ENCODE data around the gene USP36.

DNA sequence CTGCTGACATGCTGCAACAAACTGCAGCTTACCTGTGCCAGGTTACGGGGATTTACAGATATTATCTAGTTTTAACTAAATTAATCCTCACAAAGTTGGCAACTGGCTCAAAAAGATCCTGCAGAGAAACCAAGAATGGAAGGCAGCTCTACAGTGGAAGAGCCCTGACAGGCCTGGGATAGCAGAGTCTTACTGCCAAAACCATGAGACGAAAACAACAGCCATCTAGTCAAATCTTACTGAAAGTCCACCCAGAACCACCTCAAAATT lies 8.1 kb downstream of the USP36 start:
- TF ChIP-seq, protein P1, sequence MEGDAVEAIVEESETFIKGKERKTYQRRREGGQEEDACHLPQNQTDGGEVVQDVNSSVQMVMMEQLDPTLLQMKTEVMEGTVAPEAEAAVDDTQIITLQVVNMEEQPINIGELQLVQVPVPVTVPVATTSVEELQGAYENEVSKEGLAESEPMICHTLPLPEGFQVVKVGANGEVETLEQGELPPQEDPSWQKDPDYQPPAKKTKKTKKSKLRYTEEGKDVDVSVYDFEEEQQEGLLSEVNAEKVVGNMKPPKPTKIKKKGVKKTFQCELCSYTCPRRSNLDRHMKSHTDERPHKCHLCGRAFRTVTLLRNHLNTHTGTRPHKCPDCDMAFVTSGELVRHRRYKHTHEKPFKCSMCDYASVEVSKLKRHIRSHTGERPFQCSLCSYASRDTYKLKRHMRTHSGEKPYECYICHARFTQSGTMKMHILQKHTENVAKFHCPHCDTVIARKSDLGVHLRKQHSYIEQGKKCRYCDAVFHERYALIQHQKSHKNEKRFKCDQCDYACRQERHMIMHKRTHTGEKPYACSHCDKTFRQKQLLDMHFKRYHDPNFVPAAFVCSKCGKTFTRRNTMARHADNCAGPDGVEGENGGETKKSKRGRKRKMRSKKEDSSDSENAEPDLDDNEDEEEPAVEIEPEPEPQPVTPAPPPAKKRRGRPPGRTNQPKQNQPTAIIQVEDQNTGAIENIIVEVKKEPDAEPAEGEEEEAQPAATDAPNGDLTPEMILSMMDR (conservative IDR thresholded peaks at IDR 0.05; ENCODE audit: low read length), result no peak
- TF ChIP-seq EZH2phosphoT487 (IDR thresholded peaks at IDR 0.05; ENCODE audit: borderline replicate concordance, low read depth, low read length), result no peak

Data from OCI-LY7 (cell line).